Endothelial cell of umbilical vein (primary cell): ENCODE results near the gene EXOC3.

ENCODE experiments used
- EZH2 ChIP-seq: IDR thresholded peaks from 2 replicates; pipeline ENCODE4 v1.6.1; 2012; ENCODE audit warnings: borderline replicate concordance, low read depth, mild to moderate bottlenecking, moderate library complexity, low read length, inconsistent platforms; ENCODE audit not compliant: severe bottlenecking
- FOS ChIP-seq: IDR thresholded peaks from 2 replicates; pipeline ENCODE4 v1.6.1; 2011; ENCODE audit warnings: mild to moderate bottlenecking, low read length, moderate library complexity, borderline replicate concordance; ENCODE audit not compliant: insufficient read depth
- GATA2 ChIP-seq: IDR thresholded peaks from 2 replicates; pipeline ENCODE4 v1.7.0; 2011; ENCODE audit warnings: low read depth, mild to moderate bottlenecking, moderate library complexity, mixed read lengths, low read length; ENCODE audit not compliant: insufficient read length, insufficient read depth
- JUN ChIP-seq: IDR thresholded peaks from 2 replicates; pipeline ENCODE4 v1.6.1; 2011; ENCODE audit warnings: borderline replicate concordance, low read depth; ENCODE audit not compliant: insufficient read length, insufficient read depth
- MYC ChIP-seq: IDR thresholded peaks from one replicate; pipeline ENCODE4 v1.6.1; 2011; ENCODE audit warnings: mild to moderate bottlenecking, low read depth, low read length
- POLR2A ChIP-seq: IDR thresholded peaks from 2 replicates; pipeline ENCODE4 v1.6.1; 2012; ENCODE audit warnings: low read depth, mild to moderate bottlenecking, control low read depth, low read length
- POLR2AphosphoS5 ChIP-seq: IDR thresholded peaks from 2 replicates; pipeline ENCODE4 v1.6.1; 2012; ENCODE audit warnings: low read depth, mild to moderate bottlenecking, control low read depth, low read length, moderate library complexity; ENCODE audit not compliant: insufficient read depth
- TF ChIP-seq, protein P1 (sequence below): IDR thresholded peaks from 2 replicates; pipeline ENCODE4 v1.6.1; 2011; ENCODE audit not compliant: insufficient read depth, insufficient read length
- TF ChIP-seq, protein P2 (sequence below), 2 donors: IDR thresholded peaks; 1 replicate in 1 of 2; 2 replicates in 1 of 2; pipeline ENCODE4 v1.5.1; 2011; ENCODE audit warnings: low read length in 2 of 2, mild to moderate bottlenecking in 2 of 2, moderate library complexity in 2 of 2, control low read depth in 1 of 2, inconsistent platforms in 1 of 2, low read depth in 1 of 2; ENCODE audit not compliant: insufficient read depth in 1 of 2; ENCODE audit errors: extremely low read depth in 1 of 2

DNA sequence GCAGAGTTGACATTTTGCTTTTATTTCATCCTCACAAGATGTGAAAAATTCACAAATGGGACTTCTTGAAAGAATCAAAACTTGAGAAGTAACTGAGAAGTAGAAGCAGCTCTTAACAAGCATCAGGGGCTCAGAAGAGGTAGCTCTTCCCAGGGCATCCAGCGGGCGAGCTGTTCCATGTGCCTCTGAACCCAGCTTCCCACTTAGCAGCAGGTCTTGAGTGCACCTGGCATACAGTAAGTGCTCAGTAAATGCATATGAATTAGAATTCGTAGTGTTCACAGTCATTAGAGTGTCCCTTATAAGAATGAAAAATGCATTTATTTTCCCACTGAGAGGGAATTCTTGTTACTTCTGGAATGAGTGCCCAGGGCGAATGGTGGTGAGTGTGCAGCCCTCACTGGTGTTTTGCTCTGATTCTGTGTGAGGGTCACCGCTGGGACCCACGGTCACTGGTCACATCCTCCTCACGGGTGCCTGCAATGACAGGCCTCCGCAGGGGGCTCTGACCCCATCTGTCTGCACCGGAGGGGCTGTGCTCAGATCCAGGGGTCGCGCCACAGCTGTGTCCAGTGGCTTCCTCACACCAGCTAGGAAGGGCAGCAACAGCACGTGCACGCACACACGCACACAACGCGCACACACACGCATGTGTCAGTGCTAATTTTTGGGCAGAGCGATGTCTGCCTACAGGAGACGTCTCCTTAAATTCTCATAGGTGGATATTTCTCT lies 26.9 kb downstream of the EXOC3 start:
- TF ChIP-seq, protein P1, sequence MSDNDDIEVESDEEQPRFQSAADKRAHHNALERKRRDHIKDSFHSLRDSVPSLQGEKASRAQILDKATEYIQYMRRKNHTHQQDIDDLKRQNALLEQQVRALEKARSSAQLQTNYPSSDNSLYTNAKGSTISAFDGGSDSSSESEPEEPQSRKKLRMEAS = no peak
- TF ChIP-seq, protein P2, sequence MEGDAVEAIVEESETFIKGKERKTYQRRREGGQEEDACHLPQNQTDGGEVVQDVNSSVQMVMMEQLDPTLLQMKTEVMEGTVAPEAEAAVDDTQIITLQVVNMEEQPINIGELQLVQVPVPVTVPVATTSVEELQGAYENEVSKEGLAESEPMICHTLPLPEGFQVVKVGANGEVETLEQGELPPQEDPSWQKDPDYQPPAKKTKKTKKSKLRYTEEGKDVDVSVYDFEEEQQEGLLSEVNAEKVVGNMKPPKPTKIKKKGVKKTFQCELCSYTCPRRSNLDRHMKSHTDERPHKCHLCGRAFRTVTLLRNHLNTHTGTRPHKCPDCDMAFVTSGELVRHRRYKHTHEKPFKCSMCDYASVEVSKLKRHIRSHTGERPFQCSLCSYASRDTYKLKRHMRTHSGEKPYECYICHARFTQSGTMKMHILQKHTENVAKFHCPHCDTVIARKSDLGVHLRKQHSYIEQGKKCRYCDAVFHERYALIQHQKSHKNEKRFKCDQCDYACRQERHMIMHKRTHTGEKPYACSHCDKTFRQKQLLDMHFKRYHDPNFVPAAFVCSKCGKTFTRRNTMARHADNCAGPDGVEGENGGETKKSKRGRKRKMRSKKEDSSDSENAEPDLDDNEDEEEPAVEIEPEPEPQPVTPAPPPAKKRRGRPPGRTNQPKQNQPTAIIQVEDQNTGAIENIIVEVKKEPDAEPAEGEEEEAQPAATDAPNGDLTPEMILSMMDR (IDR thresholded peaks at IDR 0.05; ENCODE audit: extremely low read depth in 1 of 2, insufficient read depth in 1 of 2, low read depth in 1 of 2, low read length in 2 of 2) = no peak
- TF ChIP-seq POLR2AphosphoS5 (no peak), GATA2 (no peak), POLR2A (no peak), JUN (no peak), FOS (no peak), EZH2 (no peak), MYC (no peak)
